Gastrocnemius medialis (tissue), 4 donors: Measurements from ENCODE around the gene HDHD5. TPM values are rescaled to one million over a fixed set of nuclear protein-coding genes. Genes with fewer than 3 reads are reported as not detected.

Experiments used
- ATAC-seq, 2 donors: fragments of 150-250 bp; one replicate each; pipeline ENCODE4 v1.9.1; 2016
- DNase-seq, 2 donors: peaks; one replicate each; pipeline ENCODE4 v3.0.0-alpha.2; 2019
- H3K27ac ChIP-seq, 4 donors: fragments of 200-600 bp; sonication (generic); 1 replicate in 1 of 4; 2 replicates in 3 of 4; pipeline ENCODE4 v1.5.1; 2016 to 2018; ENCODE audit warnings: mild to moderate bottlenecking in 2 of 4, moderate library complexity in 1 of 4
- H3K27me3 ChIP-seq, 3 donors: fragments of 200-600 bp; sonication (generic) in 2 of 3; 1 replicate in 1 of 3; 2 replicates in 2 of 3; pipeline versions ENCODE4 v1.5.1 to v1.6.0; 2016 to 2019; ENCODE audit warnings: mild to moderate bottlenecking in 1 of 3, moderate library complexity in 1 of 3
- H3K36me3 ChIP-seq, 2 donors: fragments of 200-600 bp; sonication (generic) in 1 of 2; one replicate each; pipeline ENCODE4 v1.5.1; 2017 to 2018
- H3K4me1 ChIP-seq, 2 donors: fragments of 200-600 bp; sonication (generic) in 1 of 2; one replicate each; pipeline ENCODE4 v1.5.1; 2016 to 2017; ENCODE audit warnings: mild to moderate bottlenecking in 2 of 2
- H3K4me3 ChIP-seq, 4 donors: fragments of 200-600 bp; sonication (generic) in 3 of 4; 1 replicate in 1 of 4; 2 replicates in 3 of 4; pipeline ENCODE4 v1.5.1; 2016 to 2019; ENCODE audit warnings: mild to moderate bottlenecking in 2 of 4
- H3K9me3 ChIP-seq, 3 donors: fragments of 200-600 bp; sonication (generic) in 2 of 3; 1 replicate in 1 of 3; 2 replicates in 2 of 3; pipeline ENCODE4 v1.5.1; 2016 to 2019
- POLR2A ChIP-seq, 2 donors: fragments of 450-650 bp; IDR thresholded peaks; one replicate each; pipeline ENCODE4 v1.6.1; 2017; ENCODE audit warnings: antibody characterized with exemption in 2 of 2, mild to moderate bottlenecking in 2 of 2, moderate library complexity in 2 of 2
- in situ Hi-C, 4 donors: fragments of 200-750 bp; cut with MboI; loops; one replicate each; pipeline versions ENCODE4 v1.15.0 to v1.8.0; 2017; ENCODE audit warnings: low sequenced_read_pairs in 4 of 4
- intact Hi-C: fragments of 100-400 bp; cut with DNase I; formaldehyde crosslinking; loops from one replicate; pipeline ENCODE4 v1.15.1; 2023; ENCODE audit warnings: low total_unique reads
- total RNA-seq, 4 donors: library from RNA; depleted of rRNA; stranded (reverse); fragments of >200 nt; gene quantifications; one replicate each; pipeline versions ENCODE4 v1.1.0 to v1.2.3, GENCODE V29; 2016
- TF ChIP-seq, protein P1 (sequence below), 5 experiments: fragments of 450-650 bp in 3 of 5; fragments of 200-600 bp in 2 of 5; sonication (generic) in 2 of 5; IDR thresholded peaks in 4 of 5; conservative IDR thresholded peaks in 1 of 5; 1 replicate in 4 of 5; 2 replicates in 1 of 5; pipeline ENCODE4 v1.5.1; 2016 to 2019; ENCODE audit warnings: antibody characterized with exemption in 5 of 5, mild to moderate bottlenecking in 3 of 5, moderate library complexity in 3 of 5

HDHD5 gene
- total RNA-seq, 4 donors from 2014 or later = 32.0 to 38.5 (median 35.1) TPM

DNA sequence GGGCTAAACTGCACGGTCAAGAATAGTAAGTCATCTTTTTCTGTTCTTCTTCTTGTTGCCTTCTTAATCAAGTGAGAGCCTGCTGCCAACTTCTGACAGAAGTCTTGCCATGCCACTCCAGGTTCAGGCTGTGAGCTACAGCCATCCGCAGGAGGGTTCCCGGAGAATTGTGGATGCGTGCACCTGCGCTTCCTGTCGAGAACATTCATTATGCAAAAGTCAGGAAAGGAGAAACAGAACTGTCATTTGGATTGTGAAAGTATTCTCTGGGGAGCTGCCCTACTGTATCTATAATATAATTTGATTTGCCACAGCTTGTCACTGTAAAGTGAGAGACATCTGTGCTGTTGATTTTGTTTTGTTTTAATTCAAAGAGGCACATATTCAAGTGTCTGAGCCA, 62.0 kb downstream of the HDHD5 start:
- in situ Hi-C loops = no loop called here
- peaks cover 0 to 19% of the 10 kb centered on the region in 2 donors for H3K36me3 ChIP-seq

DNA sequence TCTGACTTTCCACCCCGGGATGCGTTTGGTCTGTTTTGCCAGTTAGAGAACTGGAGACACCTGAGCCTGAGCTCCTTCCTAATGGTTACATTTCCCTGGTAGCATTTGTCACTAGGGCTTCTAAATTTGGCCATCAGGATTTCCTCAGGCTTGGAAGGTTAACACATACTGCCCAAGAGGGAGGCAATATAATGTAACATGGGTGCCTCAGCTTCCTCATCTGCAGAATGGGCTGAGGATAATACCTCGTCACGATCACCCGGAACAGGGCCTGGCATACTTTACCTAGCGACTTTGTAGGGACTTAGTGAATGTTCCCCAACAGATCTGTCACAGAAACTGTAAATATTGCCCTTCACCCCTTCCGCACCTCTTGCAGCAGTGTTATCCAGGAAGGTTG, 63.0 kb downstream of the HDHD5 start:
- no peak for ATAC-seq
- Histone ChIP-seq H3K27ac (no peak overlapping the region), H3K4me1 (no peaks in the 10 kb centered on the region), H3K27me3 (no peaks in the 10 kb centered on the region), H3K9me3 (no peaks in the 10 kb centered on the region), H3K36me3 (peaks cover 0 to 10% of the 10 kb centered on the region in 2 donors), H3K4me3 (no peak overlapping the region)
- no peak for TF ChIP-seq POLR2A (IDR thresholded peaks at IDR 0.05)
- TF ChIP-seq, protein P1, sequence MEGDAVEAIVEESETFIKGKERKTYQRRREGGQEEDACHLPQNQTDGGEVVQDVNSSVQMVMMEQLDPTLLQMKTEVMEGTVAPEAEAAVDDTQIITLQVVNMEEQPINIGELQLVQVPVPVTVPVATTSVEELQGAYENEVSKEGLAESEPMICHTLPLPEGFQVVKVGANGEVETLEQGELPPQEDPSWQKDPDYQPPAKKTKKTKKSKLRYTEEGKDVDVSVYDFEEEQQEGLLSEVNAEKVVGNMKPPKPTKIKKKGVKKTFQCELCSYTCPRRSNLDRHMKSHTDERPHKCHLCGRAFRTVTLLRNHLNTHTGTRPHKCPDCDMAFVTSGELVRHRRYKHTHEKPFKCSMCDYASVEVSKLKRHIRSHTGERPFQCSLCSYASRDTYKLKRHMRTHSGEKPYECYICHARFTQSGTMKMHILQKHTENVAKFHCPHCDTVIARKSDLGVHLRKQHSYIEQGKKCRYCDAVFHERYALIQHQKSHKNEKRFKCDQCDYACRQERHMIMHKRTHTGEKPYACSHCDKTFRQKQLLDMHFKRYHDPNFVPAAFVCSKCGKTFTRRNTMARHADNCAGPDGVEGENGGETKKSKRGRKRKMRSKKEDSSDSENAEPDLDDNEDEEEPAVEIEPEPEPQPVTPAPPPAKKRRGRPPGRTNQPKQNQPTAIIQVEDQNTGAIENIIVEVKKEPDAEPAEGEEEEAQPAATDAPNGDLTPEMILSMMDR (IDR thresholded peaks at IDR 0.05 in 4 of 5, conservative IDR thresholded peaks at IDR 0.05 in 1 of 5) = no peak
- no peak for DNase-seq
- in situ Hi-C loops (no loop called here), intact Hi-C loops (no loop called here)

More for the DNA sequence above, 62.0 kb downstream of the HDHD5 start:
- no peak for DNase-seq
- no peaks in the 10 kb centered on the region for H3K9me3 ChIP-seq
- H3K4me1 ChIP-seq = no peaks in the 10 kb centered on the region
- no peak for ATAC-seq
- no peak overlapping the region for H3K4me3 ChIP-seq
- H3K27me3 ChIP-seq = no peaks in the 10 kb centered on the region
- no peak for TF ChIP-seq POLR2A (IDR thresholded peaks at IDR 0.05)
- TF ChIP-seq, protein P1 (IDR thresholded peaks at IDR 0.05 in 4 of 5, conservative IDR thresholded peaks at IDR 0.05 in 1 of 5) = no peak
- H3K27ac ChIP-seq = no peak overlapping the region
- intact Hi-C loops = no loop called here

DNA sequence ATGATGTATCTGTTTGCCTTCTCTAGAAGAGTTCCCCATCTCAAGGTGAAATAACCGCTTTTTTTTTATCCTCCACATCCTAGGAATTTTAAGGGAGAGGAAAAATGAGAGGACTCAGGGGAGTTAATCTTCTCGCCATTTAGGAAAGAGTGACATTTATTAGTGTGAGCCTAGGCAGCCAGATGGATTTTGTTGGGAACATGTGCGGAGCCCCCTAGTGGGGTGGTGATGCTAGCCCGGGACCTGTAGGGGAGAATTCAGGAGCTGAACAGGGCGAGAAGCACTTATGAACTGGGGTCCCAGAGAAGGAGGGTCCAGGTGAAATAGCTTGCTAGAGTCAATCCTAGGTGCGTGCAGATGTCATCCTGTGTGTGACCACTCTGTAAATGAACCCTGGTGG, 63.5 kb downstream of the HDHD5 start:
- no peak for ATAC-seq
- peaks cover 0 to 10% of the 10 kb centered on the region in 2 donors for H3K36me3 ChIP-seq
- H3K9me3 ChIP-seq = no peaks in the 10 kb centered on the region
- no peak overlapping the region for H3K27ac ChIP-seq
- in situ Hi-C loops (no loop called here), intact Hi-C loops (no loop called here)
- no peaks in the 10 kb centered on the region for H3K4me1 ChIP-seq
- H3K4me3 ChIP-seq = no peak overlapping the region
- DNase-seq = no peak
- no peaks in the 10 kb centered on the region for H3K27me3 ChIP-seq
- no peak for TF ChIP-seq POLR2A (IDR thresholded peaks at IDR 0.05)
- TF ChIP-seq, protein P1 (IDR thresholded peaks at IDR 0.05 in 4 of 5, conservative IDR thresholded peaks at IDR 0.05 in 1 of 5) = peak in 1 of 5 experiments; percentile 33

DNA sequence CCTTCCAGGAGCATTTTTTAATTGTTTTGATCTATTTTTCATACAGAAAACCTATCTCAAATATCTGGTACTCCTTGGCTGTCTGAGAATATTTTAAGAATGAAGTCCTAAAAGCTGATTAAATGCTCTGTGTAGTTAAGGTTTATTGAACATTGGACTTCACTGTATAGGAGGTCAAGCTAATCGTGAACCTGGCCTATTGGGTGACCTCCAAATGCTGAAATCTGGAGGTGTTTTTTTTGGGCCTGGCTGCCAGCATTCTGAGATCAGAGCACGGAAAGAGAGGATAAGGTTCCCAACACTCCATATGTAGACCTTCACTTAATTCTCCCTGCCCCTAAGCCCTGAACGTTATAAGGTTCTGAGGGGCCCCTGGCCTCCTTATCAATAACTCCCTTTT, 66.0 kb downstream of the HDHD5 start:
- intact Hi-C loops (no loop called here), in situ Hi-C loops (no loop called here)
- Histone ChIP-seq H3K4me3 (no peak overlapping the region), H3K36me3 (no peaks in the 10 kb centered on the region), H3K9me3 (no peaks in the 10 kb centered on the region), H3K4me1 (no peaks in the 10 kb centered on the region), H3K27me3 (no peaks in the 10 kb centered on the region), H3K27ac (no peak overlapping the region)
- TF ChIP-seq, protein P1 (IDR thresholded peaks at IDR 0.05 in 4 of 5, conservative IDR thresholded peaks at IDR 0.05 in 1 of 5) = no peak
- TF ChIP-seq POLR2A (IDR thresholded peaks at IDR 0.05) = no peak
- DNase-seq (no peak), ATAC-seq (no peak)

DNA sequence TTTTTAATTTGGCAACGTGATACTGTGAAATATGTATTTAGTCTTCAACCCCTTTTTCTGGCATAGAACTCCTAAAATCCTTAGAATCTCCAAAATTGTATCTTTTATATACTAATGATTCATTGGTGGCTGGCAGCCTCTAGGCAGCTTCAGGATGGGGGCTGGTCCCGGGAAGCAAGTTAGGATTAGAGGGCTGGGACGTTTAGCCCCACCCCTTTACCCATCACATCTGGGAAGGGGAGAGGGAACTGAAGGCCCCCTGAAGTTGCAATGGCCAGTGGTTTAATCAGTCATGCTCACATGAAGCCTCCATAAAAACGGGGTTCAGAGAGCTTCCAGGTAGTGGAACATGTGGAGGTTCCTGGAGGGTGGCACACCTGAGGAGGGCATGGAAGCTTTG, 67.2 kb downstream of the HDHD5 start:
- Histone ChIP-seq H3K27me3 (no peaks in the 10 kb centered on the region), H3K36me3 (no peaks in the 10 kb centered on the region), H3K4me1 (no peaks in the 10 kb centered on the region), H3K27ac (no peak overlapping the region), H3K4me3 (no peak overlapping the region), H3K9me3 (no peaks in the 10 kb centered on the region)
- intact Hi-C loops = no loop called here
- DNase-seq = no peak
- no peak for ATAC-seq
- TF ChIP-seq, protein P1 (IDR thresholded peaks at IDR 0.05 in 4 of 5, conservative IDR thresholded peaks at IDR 0.05 in 1 of 5) = no peak
- in situ Hi-C loops = no loop called here
